Measurements from ENCODE around the gene POP7.
"Not testable (repeated sequence)": the region's sequence is repeated elsewhere in the genome, so short reads cannot be mapped to it uniquely, and the experiment has no call there.

POP7 gene

DNA sequence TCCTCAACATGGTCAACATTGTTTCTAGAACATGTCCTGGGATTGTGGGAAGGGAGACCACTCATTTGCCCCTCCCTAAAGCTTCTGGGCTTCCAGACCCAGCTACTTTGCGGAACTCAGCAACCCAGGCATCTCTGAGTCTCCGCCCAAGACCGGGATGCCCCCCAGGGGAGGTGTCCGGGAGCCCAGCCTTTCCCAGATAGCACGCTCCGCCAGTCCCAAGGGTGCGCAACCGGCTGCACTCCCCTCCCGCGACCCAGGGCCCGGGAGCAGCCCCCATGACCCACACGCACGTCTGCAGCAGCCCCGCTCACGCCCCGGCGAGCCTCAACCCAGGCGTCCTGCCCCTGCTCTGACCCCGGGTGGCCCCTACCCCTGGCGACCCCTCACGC, 14.4 kb downstream of the POP7 start, which contains the start of gene EPO:
TSS of gene EPO (plus strand) at position 190 of the 392 bp plus-strand sequence. CDS start 513 bp downstream, outside the sequence.
- H3K9me3 ChIP-seq (ENCODE audit: control insufficient read depth in 2 of 2, low read length in 2 of 2) = no peaks in the 10 kb centered on the region
- peaks cover 27 to 29% of the 10 kb centered on the region in 2 donors for H3K27me3 ChIP-seq (ENCODE audit: control insufficient read depth in 1 of 2, insufficient read depth in 2 of 2, low read length in 2 of 2)
- H3K9ac ChIP-seq (ENCODE audit: low read length in 2 of 2) = no peak within 1 kb of the TSS
- no peak within 1 kb of the TSS for H3K4me3 ChIP-seq (ENCODE audit: low read length in 2 of 2)
- no peaks in the 10 kb centered on the region for H3K36me3 ChIP-seq (ENCODE audit: control insufficient read depth in 2 of 2, insufficient read depth in 2 of 2, low read length in 2 of 2)
- peaks cover 7% of the 10 kb centered on the region for H3K4me1 ChIP-seq (ENCODE audit: control insufficient read depth, insufficient read depth, low read length)
- no peak within 1 kb of the TSS for H3K27ac ChIP-seq (ENCODE audit: low read length)

DNA sequence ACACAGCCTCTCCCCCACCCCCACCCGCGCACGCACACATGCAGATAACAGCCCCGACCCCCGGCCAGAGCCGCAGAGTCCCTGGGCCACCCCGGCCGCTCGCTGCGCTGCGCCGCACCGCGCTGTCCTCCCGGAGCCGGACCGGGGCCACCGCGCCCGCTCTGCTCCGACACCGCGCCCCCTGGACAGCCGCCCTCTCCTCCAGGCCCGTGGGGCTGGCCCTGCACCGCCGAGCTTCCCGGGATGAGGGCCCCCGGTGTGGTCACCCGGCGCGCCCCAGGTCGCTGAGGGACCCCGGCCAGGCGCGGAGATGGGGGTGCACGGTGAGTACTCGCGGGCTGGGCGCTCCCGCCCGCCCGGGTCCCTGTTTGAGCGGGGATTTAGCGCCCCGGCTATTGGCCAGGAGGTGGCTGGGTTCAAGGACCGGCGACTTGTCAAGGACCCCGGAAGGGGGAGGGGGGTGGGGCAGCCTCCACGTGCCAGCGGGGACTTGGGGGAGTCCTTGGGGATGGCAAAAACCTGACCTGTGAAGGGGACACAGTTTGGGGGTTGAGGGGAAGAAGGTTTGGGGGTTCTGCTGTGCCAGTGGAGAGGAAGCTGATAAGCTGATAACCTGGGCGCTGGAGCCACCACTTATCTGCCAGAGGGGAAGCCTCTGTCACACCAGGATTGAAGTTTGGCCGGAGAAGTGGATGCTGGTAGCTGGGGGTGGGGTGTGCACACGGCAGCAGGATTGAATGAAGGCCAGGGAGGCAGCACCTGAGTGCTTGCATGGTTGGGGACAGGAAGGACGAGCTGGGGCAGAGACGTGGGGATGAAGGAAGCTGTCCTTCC, 15.0 kb downstream of the POP7 start:
- peaks cover 7% of the 10 kb centered on the region for H3K4me1 ChIP-seq (ENCODE audit: control insufficient read depth, insufficient read depth, low read length)
- no peaks in the 10 kb centered on the region for H3K9me3 ChIP-seq (ENCODE audit: control insufficient read depth in 2 of 2, low read length in 2 of 2)
- H3K36me3 ChIP-seq (ENCODE audit: control insufficient read depth in 2 of 2, insufficient read depth in 2 of 2, low read length in 2 of 2) = no peaks in the 10 kb centered on the region
- peaks cover 27 to 30% of the 10 kb centered on the region in 2 donors for H3K27me3 ChIP-seq (ENCODE audit: control insufficient read depth in 1 of 2, insufficient read depth in 2 of 2, low read length in 2 of 2)
- no peak overlapping the region for H3K9ac ChIP-seq (ENCODE audit: low read length in 2 of 2)
- no peak overlapping the region for H3K27ac ChIP-seq (ENCODE audit: low read length)
- no peak overlapping the region for H3K4me3 ChIP-seq (ENCODE audit: low read length in 2 of 2)

DNA sequence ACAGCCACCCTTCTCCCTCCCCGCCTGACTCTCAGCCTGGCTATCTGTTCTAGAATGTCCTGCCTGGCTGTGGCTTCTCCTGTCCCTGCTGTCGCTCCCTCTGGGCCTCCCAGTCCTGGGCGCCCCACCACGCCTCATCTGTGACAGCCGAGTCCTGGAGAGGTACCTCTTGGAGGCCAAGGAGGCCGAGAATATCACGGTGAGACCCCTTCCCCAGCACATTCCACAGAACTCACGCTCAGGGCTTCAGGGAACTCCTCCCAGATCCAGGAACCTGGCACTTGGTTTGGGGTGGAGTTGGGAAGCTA, 15.5 kb downstream of the POP7 start:
- Histone ChIP-seq H3K36me3 (ENCODE audit: control insufficient read depth in 2 of 2, insufficient read depth in 2 of 2, low read length in 2 of 2) (no peaks in the 10 kb centered on the region), H3K4me1 (ENCODE audit: control insufficient read depth, insufficient read depth, low read length) (peaks cover 7% of the 10 kb centered on the region), H3K27ac (ENCODE audit: low read length) (no peak overlapping the region), H3K9me3 (ENCODE audit: control insufficient read depth in 2 of 2, low read length in 2 of 2) (no peaks in the 10 kb centered on the region), H3K27me3 (ENCODE audit: control insufficient read depth in 1 of 2, insufficient read depth in 2 of 2, low read length in 2 of 2) (peaks cover 27 to 30% of the 10 kb centered on the region in 2 donors), H3K4me3 (ENCODE audit: low read length in 2 of 2) (no peak overlapping the region), H3K9ac (ENCODE audit: low read length in 2 of 2) (no peak overlapping the region)

DNA sequence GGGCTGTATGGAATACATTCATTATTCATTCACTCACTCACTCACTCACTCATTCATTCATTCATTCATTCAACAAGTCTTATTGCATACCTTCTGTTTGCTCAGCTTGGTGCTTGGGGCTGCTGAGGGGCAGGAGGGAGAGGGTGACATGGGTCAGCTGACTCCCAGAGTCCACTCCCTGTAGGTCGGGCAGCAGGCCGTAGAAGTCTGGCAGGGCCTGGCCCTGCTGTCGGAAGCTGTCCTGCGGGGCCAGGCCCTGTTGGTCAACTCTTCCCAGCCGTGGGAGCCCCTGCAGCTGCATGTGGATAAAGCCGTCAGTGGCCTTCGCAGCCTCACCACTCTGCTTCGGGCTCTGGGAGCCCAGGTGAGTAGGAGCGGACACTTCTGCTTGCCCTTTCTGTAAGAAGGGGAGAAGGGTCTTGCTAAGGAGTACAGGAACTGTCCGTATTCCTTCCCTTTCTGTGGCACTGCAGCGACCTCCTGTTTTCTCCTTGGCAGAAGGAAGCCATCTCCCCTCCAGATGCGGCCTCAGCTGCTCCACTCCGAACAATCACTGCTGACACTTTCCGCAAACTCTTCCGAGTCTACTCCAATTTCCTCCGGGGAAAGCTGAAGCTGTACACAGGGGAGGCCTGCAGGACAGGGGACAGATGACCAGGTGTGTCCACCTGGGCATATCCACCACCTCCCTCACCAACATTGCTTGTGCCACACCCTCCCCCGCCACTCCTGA, 16.7 kb downstream of the POP7 start:
- Histone ChIP-seq H3K9me3 (ENCODE audit: control insufficient read depth in 2 of 2, low read length in 2 of 2) (no peaks in the 10 kb centered on the region), H3K36me3 (ENCODE audit: control insufficient read depth in 2 of 2, insufficient read depth in 2 of 2, low read length in 2 of 2) (no peaks in the 10 kb centered on the region), H3K4me3 (ENCODE audit: low read length in 2 of 2) (no peak overlapping the region), H3K9ac (ENCODE audit: low read length in 2 of 2) (no peak overlapping the region), H3K27me3 (ENCODE audit: control insufficient read depth in 1 of 2, insufficient read depth in 2 of 2, low read length in 2 of 2) (peaks cover 27 to 33% of the 10 kb centered on the region in 2 donors), H3K27ac (ENCODE audit: low read length) (no peak overlapping the region), H3K4me1 (ENCODE audit: control insufficient read depth, insufficient read depth, low read length) (peaks cover 7% of the 10 kb centered on the region)

DNA sequence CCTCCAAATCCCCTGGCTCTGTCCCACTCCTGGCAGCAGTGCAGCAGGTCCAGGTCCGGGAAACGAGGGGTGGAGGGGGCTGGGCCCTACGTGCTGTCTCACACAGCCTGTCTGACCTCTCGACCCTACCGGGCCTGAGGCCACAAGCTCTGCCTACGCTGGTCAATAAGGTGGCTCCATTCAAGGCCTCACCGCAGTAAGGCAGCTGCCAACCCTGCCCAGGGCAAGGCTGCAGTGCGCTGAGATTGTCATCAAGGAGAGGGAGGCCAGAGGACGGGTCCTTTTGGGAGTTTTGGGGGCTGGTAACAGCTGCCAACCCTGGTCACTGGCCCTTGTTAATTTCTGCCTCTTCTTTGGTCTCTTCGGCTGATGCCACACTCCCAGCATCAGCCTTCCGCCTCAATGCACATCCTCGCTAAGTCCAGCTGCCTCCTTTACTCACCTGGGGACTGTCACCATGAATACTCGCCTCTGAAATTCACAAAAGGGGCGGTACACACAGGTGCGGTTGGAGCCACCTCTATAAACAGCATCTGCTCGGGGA, 17.9 kb downstream of the POP7 start:
- H3K4me3 ChIP-seq (ENCODE audit: low read length in 2 of 2) = no peak overlapping the region
- peaks cover 7% of the 10 kb centered on the region for H3K4me1 ChIP-seq (ENCODE audit: control insufficient read depth, insufficient read depth, low read length)
- H3K9me3 ChIP-seq (ENCODE audit: control insufficient read depth in 2 of 2, low read length in 2 of 2) = no peaks in the 10 kb centered on the region
- H3K27me3 ChIP-seq (ENCODE audit: control insufficient read depth in 1 of 2, insufficient read depth in 2 of 2, low read length in 2 of 2) = peaks cover 27 to 35% of the 10 kb centered on the region in 2 donors
- H3K9ac ChIP-seq (ENCODE audit: low read length in 2 of 2) = no peak overlapping the region
- no peak overlapping the region for H3K27ac ChIP-seq (ENCODE audit: low read length)
- no peaks in the 10 kb centered on the region for H3K36me3 ChIP-seq (ENCODE audit: control insufficient read depth in 2 of 2, insufficient read depth in 2 of 2, low read length in 2 of 2)

DNA sequence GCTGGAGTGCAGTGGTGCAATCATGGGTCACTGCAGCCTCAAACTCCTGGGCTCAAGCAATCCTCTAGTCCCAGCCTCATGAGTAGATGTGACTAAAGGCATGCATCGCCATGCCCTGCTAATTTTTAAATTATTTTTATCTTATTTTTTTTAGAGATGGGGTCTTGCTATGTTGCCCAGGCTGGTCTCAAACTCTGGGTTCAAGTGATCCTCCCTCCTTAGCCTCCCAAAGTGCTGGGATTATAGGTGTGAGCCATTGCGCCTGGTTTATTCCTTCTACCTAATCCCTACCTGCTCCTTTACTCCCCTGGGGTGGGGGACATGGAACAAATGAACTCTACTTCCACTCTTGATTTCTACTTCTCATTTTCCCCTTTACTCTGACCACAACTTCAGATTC, 18.4 kb downstream of the POP7 start:
- not testable (repeated sequence) for H3K27ac ChIP-seq (ENCODE audit: low read length); H3K4me3 ChIP-seq (ENCODE audit: low read length in 2 of 2); H3K36me3 ChIP-seq (ENCODE audit: control insufficient read depth in 2 of 2, insufficient read depth in 2 of 2, low read length in 2 of 2); H3K9ac ChIP-seq (ENCODE audit: low read length in 2 of 2); H3K4me1 ChIP-seq (ENCODE audit: control insufficient read depth, insufficient read depth, low read length); H3K9me3 ChIP-seq (ENCODE audit: control insufficient read depth in 2 of 2, low read length in 2 of 2)
- peaks cover 27 to 35% of the 10 kb centered on the region in 2 donors for H3K27me3 ChIP-seq (ENCODE audit: control insufficient read depth in 1 of 2, insufficient read depth in 2 of 2, low read length in 2 of 2)

DNA sequence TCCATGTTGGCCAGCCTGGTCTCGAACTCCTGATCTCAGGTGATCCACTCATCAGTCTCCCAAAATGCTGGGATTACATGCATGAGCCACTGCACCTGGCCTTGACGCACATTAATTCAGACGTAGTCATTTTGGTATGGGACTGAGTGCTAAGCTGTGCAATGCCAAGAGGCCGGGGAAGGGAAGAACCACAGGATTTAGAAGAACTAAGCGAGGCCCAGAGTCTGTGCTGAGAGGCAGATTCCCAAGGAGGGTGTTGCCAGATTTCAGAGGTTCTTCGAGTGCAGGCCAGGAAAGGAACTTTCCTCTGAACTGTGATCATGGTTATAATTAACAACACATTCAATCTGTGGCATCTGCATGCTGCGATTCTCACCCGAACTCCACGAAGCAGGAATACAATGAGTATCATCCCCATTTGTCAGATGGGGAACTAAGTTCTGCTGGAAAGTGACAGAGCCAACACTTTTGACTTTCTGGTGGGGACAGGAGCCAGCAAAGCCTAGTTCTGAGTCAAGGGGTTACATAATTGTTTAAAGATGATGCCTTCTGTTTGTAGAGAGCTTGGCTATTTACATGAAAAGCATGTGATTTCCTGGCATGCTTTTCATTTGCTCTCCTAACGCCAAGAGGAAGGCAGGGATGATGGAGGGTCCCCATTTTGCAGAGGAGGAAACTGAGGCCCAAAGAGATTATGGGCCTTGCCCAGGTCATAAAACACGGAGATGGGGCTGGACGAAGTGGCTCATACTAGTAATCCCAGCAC, 21.3 kb downstream of the POP7 start:
- Histone ChIP-seq H3K4me1 (ENCODE audit: control insufficient read depth, insufficient read depth, low read length) (no peaks in the 10 kb centered on the region), H3K27ac (ENCODE audit: low read length) (no peak overlapping the region), H3K4me3 (ENCODE audit: low read length in 2 of 2) (no peak overlapping the region), H3K36me3 (ENCODE audit: control insufficient read depth in 2 of 2, insufficient read depth in 2 of 2, low read length in 2 of 2) (no peaks in the 10 kb centered on the region), H3K27me3 (ENCODE audit: control insufficient read depth in 1 of 2, insufficient read depth in 2 of 2, low read length in 2 of 2) (peaks cover 8 to 14% of the 10 kb centered on the region in 2 donors), H3K9ac (ENCODE audit: low read length in 2 of 2) (peak overlapping the region in 1 of 2 donors; percentile 5), H3K9me3 (ENCODE audit: control insufficient read depth in 2 of 2, low read length in 2 of 2) (no peaks in the 10 kb centered on the region)

DNA sequence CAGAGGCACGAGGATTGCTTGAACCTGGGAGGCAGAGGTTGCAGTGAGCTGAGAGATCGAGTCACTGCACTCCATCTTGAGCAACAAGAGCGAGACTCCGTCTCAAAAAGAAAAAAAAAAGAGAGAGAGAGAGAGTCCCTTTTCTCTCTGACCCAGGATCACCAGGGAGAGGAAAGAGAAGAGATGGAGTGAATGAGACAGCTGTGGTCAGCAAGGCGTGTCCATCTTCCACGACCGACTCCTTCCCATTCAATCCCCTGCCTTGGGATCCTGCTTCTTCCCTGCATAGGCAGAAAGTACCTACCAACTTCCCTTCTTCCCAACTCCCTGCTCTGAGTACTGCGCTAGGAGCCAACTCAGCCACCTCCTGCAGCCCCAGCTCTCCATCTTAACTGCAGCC, 22.3 kb downstream of the POP7 start:
- no peaks in the 10 kb centered on the region for H3K36me3 ChIP-seq (ENCODE audit: control insufficient read depth in 2 of 2, insufficient read depth in 2 of 2, low read length in 2 of 2)
- no peak overlapping the region for H3K27ac ChIP-seq (ENCODE audit: low read length)
- H3K9me3 ChIP-seq (ENCODE audit: control insufficient read depth in 2 of 2, low read length in 2 of 2) = no peaks in the 10 kb centered on the region
- H3K4me1 ChIP-seq (ENCODE audit: control insufficient read depth, insufficient read depth, low read length) = no peaks in the 10 kb centered on the region
- H3K9ac ChIP-seq (ENCODE audit: low read length in 2 of 2) = no peak overlapping the region
- no peak overlapping the region for H3K4me3 ChIP-seq (ENCODE audit: low read length in 2 of 2)
- peaks cover 8 to 11% of the 10 kb centered on the region in 2 donors for H3K27me3 ChIP-seq (ENCODE audit: control insufficient read depth in 1 of 2, insufficient read depth in 2 of 2, low read length in 2 of 2)

DNA sequence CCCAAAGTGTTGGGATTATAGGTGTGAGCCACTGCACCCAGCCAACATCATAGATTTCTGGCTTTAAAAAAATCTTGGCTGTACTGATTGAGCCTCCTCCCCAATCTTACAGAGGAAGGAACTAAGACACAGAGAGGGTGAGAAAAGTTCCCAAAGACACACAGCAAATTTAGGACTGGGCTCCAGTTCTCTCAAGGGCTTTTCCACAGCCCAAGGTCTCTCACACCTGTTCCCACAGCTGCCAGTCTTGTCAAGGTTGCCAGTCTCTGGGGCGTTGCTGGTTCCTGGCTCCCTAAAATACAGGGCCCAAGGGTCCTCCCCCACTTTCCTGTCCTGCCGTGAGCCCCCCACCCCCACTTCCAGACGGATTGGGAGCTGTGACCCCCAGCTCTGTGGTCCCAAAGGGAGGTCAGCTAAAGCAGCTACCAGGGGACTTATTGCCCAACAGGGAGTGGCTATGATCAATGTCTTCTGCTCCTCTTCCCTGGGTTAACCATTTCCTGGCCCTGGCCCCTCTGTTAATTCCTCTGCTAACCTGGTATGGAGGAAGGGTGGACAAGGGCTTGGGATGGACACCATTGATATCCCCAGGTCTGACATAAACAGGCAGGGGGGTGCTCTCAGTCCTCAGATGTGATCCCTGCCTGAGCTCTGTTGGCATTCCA, 24.3 kb downstream of the POP7 start:
- Histone ChIP-seq H3K4me1 (ENCODE audit: control insufficient read depth, insufficient read depth, low read length) (no peaks in the 10 kb centered on the region), H3K27me3 (ENCODE audit: control insufficient read depth in 1 of 2, insufficient read depth in 2 of 2, low read length in 2 of 2) (peaks cover 3 to 7% of the 10 kb centered on the region in 2 donors), H3K9me3 (ENCODE audit: control insufficient read depth in 2 of 2, low read length in 2 of 2) (no peaks in the 10 kb centered on the region), H3K27ac (ENCODE audit: low read length) (no peak overlapping the region), H3K4me3 (ENCODE audit: low read length in 2 of 2) (no peak overlapping the region), H3K9ac (ENCODE audit: low read length in 2 of 2) (no peak overlapping the region), H3K36me3 (ENCODE audit: control insufficient read depth in 2 of 2, insufficient read depth in 2 of 2, low read length in 2 of 2) (no peaks in the 10 kb centered on the region)
